Right renal cortex interstitium (tissue), 3 donors: ENCODE data around the gene PLCH2. TPM values are rescaled to one million over a fixed set of nuclear protein-coding genes. Genes with fewer than 3 reads are reported as not detected.
"Not testable (repeated sequence)": the region's sequence is repeated elsewhere in the genome, so short reads cannot be mapped to it uniquely, and the experiment has no call there.

Experiments used
- DNase-seq, 3 donors: peaks; one replicate each; pipeline ENCODE4 v3.0.0-alpha.2; 2013; ENCODE audit warnings: low read depth in 3 of 3, low spot score in 2 of 3
- polyA plus RNA-seq, 3 donors: library from polyadenylated mRNA; unstranded; fragments of 120-200 nt; gene quantifications; one replicate each; pipeline ENCODE4 v1.2.1, GENCODE V29; 2013; ENCODE audit not compliant: insufficient read length in 3 of 3

PLCH2 gene
- polyA plus RNA-seq, 3 donors, result 0.47 to 1.9 (median 0.74) TPM

DNA sequence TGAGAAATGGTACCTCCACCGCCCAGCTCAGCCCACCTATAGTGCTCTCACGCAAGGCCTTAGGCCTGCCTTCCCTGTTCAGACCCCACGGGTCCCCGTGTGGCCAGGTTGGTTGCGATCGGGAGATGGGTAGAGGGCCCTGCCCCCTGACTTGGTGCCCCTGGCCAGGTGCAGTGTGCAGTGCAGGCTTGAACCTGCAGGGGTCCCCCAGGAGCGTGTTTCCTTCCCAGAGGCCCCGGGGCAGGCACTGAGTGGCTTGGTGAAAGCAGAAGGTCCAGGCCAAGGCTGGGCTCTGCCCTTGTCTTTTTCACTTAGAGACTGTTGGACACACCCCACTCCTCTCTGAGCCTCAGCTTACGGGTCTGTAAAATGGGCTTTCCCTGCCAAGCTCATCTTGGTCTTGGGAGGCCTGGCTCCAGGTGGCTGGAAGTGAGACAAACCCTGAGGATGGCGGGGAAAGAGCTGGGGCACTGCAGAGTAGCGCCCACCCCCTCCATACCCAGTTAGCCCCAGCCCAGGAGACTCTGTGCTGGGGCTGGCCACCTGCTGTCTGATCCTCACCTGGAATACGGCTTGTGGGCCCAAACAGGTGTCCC lies 63.3 kb downstream of the PLCH2 start:
- no peak for DNase-seq

DNA sequence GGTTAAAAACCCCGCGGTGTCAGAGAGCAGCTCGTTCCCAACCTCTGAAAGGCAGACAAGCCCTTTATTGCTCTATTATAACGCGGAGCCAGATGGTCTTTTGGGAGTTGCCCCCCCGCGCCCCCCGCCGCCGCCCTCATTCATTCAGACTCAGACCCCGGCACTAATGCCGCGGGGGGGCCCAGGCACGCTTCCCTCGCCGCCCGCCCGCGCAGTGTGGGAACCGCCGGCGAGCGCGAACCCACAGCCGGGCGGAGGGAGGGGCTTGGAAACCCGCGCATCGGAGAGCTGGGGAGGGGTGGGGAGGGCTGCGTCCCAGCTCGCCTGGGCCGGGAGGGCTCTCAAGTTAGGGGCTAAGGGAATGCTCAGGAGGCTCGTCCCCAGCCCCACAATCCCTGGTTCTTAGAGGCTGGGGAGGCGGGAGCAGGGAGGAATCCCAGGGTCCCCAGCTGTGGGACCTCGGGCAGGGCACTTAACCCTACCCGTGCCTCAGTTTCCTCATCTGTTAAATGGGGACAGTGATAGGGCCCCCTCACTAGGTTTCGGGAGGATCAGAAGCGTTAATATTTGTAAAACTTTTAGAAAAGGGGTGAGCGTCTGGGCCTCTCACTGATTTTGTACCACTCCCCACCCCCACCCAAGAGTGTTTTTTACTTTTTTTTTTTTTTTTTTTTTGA lies 64.9 kb downstream of the PLCH2 start:
- no peak for DNase-seq

DNA sequence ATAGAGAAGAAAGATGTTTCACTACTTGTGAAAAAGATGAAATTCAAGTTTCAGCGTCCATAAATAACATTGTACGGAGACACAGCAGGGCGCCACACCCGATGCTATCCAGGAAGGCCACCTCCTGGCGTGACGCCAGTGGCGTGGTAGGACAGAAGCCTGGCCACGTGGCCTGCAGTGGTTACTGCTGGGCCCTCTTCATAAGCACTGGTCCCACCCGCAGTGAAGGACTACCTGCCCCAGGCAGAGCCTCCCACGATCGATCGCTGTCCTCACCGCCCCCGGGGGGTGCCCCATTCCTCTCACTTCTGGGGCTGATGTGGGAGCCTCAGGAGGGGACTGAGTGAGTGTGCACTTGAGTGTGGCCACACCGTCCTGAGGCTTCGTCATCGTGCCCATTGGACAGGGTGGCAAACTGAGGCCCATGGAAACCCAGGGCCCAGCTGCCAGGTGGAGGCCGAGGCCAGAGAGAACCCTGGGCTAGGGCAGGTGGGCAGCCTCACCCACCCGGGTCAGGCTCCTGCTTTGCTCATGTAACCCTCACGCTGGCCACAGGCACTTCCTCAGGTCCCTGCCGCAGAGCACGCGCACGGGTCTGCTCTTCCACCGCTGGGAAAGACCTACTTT lies 65.6 kb downstream of the PLCH2 start:
- DNase-seq, result no peak

DNA sequence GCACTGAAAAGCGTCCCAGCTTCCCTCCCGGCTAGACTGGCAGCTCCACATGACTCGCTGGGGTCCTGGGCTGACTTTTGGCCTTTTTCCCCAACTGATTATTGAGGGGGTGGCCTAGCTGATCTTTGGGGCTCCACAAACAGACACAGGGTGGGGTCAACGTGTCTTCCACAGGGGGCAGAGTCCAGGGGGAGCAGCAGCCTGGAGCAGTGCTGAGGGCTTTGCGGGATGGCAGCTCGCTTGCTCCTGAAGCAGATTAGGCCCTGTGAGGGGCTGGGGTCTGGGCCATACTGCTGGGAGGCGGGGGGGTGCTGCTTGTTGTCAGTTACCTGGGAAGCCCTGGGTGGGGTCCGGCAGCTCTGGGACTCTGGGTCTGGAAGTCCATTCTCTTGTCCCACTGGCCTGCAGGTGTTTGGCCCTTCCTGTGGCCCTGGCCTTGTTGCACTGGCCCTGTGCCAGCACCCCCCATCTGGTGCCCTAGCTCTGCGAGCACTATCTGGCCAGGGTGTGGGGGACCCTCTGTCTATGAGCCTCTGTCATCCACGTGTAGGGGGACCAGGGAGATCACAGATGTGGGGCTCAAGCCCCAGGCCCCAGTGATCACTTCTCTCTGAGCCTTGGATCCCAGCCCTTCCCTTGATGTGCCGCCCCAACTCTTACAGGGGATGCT lies 66.3 kb downstream of the PLCH2 start:
- DNase-seq, result no peak

DNA sequence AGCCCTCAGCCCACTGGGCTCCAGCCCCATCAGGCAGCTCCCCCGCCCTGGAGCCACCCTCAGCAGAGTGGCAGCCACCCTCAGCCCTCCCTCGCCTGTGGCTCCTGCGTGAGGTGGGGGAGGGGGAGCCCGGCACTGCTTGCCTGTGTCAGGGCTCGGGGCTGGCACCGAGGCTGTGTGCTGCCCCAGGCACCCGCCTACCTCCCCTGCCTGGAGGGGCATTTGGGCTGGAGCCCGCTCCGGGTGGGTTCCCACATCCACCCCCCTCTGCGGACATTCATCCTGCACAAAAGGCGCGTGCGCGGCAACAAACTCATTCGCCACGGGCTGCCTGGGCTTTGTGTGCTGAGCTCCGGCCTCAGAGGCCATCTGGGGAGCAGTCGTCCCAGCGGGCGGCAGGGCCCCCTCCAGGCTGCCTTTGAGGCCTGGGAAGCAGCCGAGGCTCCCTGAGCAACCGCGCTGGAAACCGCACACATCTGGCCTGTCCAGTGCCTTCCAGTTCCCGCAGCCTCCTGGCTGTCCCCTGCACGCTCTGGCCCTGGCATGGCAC lies 67.5 kb downstream of the PLCH2 start:
- no peak for DNase-seq

DNA sequence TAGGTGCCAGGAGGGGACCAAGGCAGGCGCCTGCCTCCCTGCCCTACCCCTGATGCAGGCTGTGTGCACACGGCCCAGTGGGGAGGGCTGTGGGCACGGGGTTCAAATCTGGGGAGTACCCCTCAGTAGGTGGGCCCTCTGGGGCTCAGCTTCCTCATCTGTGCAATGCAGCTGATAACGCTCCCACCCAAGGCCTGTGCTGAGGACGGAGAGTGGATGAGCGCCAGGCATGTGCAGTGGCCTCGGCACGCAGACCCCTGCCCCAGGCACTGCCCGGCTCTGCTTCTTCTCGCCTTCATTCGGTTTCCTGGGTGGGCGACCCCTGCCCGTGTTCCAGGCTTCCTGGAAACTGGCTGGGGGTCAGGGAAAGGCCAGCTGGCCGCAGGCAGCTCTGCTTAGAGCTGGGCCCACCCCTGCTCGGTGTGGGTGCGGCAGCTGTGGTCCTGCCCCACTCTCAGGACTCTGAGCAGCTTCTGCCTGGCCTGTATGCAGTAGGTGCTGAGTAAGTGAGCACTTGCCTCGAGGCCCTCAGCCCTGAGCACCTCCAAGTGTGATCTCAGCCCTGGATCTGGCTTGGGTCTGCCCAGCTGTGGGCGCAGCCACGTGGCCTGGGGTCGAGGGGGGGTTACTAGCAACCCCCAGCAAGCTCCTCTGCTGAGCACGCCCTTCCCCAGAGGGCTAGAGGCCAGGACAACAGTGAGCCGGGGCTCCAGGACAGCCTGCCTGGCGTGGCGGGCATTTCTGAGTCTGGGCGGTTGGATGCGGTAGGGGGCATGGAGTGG lies 68.2 kb downstream of the PLCH2 start:
- no peak for DNase-seq

DNA sequence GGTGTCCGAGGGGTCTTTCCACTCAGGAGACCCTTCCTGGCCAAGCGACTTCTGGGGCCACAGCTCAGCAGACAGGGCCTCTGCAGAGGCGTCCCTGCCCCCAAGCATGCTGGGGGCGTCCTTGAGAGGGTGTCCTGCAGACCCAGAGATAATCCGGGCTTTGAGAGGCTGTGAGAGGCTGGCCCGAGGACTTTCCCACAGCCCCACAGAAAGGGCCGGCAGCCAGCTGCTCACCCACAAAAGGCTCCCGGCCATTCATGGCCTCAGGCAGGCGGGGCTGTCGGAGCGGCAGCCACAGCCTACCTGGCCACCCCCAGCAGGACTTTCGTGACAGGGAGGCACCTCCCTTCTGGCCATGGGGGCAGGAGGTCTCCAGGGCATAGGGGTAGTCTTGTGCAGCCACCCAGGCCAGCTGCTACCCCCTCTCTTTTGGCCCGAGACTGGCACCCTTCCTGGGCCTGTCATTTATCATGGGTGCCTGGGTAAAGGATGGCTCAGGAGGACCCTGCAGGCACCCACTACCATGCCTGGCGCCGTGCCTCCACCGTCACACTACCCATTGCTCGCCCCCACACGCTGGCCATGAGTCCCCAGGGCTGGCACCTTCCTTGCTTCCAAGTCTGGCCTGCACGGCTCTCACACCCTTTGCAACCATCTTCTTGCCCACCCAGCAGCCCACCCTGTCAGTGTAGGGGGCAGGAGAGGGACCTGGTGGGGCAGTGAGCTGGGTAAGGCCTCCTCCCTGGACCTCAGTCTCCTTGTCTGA lies 69.0 kb downstream of the PLCH2 start:
- no peak for DNase-seq

DNA sequence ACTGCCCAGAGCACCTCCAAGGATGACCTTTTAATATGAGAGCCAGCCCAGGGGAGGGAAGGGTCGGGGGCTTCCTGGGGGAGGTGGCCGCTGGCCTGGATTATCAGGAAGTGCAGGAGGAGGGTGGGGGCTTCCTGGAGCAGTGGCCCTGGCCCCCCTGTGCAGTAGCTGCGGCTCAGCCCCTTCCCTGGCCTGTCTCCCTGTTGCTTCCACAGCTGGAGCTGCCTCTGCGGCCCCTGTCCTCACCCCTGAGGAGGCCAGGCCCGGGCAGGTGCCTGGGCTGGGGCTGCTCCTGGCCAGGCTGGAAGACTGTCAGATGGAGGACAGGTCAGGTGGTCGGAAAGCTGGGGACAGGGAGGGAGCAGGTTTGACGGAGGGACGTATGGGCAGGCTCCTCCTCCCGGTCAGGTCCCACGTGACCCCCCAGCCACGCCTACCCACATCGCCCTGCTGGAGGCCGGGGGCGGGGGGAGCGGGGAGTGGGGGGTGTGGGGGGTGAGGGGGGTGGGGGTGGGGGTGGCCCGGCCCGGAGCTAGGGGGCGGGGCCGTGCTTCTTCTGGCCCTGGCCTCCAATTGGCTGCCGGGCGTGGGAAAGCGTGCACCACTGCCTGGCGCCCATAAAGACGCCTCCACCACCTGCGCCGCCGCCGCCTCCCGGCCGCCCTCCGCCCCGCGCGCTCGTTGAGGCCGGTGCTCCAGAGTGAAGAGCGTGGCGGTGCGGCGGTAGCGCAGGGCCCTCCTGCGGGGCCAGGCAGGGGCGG lies 69.8 kb downstream of the PLCH2 start:
- no peak for DNase-seq

DNA sequence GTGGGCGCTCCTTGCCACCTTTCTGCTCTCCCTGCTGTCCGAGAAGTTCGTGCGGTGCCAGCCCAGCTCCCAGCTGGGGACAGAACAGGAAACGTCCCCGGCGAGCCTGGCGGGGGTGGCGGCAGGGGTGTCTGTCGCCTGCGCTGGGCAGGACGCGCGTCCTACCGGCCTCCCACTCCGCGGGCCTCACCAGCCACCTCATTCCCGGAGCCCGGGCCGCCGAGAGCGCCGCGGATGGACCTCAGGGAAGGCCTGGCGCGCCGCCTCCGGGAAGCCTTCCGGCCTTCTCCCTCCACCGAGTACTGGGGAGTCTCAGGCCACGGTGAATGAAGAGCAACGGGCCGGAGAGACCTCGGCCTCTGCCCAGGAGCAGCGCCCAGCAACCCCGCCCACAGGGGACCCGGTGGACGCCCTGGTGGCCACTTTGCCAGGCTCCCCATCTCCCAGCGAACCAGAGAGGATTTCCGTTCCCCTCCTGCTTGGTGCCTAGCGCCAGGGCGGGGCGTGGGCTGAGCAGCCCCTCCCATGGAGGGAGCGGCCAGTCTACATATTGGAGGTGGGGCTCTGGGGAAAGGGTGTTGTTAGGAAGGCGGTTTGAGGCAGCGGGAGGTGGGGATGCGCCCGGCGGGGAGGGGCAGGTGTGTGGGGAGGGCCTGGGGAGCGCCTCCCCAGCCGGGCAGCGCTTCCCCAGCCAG lies 70.6 kb downstream of the PLCH2 start:
- no peak for DNase-seq

DNA sequence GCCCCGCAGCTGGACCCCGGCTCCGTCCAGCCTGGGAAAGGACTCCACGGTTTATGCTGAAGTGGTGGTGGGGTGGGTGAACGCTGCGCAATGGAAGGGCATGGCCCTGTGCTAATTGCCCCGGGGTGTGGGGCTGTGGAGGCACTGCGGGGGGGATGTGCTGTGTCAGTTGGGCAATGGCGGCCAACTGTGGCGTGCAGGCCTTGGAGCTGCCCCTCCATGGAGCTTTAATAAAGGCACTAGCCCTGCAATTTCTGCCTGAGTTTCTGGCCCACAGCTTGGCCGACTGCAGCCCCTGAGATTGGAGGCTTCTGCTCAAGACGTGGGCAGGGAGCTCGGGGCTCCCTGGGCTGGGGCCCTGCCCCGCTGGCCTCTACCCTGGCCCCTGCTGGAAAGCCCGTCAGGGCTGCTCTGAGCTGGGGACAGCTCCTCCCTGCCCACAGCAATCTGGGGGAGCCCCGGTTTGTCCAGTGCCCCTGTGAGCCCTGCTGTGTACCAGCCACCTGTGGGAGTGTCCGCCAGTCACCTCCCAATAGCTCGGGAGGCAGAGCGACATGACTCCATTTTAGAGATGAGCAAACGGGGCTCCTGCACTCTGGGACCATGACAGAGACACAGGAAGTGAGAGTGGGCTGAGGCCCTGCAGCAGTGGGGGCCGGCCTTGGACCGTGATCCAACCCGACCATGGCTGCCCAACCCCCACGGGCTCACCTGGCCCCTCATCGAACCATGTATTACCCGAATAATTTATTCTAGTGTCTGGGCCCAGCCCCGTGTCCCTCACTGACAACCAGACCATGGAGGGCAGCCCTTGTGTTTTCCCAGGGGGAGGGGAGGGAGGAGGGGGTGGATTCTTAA lies 71.3 kb downstream of the PLCH2 start:
- DNase-seq, result no peak

DNA sequence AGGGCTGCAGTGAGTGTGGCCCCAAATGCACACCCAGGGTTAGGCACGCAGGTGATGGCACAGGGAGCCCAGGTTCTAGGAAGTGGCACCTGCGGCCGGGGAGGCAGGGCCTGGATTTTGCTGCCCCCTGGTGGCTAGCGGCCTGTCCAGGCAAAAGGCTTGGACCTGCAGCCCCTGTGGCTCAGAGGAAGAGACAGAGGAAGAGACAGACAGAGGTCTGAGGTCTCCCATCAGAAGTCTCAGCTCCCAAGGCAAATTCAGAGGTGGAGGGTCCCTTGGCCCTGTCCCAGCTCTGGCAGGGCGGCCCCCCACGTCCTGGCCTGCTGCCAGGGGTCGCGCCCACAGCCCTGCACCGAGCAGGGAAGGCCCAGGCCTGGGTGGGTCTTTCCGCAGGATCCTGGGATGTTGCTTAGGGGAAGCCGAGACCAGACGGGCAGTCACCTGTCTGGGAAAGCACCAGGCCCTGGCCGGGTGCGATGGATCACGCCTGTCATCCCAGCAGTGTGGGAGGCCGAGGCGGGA lies 72.0 kb downstream of the PLCH2 start:
- DNase-seq, result no peak

DNA sequence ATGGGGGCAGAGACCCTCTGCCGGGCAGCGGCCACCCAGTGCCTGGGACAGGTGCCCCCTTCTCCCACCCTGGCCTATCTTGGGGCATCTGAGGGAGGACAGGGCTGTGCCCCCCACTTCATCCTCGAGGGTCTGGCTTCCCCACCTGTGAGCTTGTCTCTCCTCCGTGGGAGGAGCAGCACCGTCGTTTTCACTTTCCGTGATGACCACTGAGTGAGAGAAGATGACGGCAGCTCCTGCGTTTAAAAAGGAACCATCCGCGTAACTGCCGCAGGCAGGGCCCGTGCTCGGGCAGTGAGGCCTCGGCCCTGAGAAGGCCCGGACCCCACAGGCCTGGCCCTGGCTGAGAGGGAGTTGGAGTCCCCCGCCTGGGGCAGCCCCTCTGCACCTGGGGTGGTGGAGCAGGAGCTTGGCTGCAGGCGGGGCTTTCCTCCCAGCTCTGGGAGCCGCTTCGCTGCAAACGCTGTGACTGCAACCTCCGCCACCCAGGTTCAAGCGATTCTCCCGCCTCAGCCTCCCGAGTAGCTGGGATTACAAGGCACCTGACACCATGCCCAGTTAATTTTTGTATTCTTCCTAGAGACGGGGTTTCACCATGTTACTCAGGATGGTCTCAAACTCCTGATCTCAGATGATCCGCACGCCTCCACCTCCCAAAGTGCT lies 73.4 kb downstream of the PLCH2 start:
- not testable (repeated sequence) for DNase-seq

DNA sequence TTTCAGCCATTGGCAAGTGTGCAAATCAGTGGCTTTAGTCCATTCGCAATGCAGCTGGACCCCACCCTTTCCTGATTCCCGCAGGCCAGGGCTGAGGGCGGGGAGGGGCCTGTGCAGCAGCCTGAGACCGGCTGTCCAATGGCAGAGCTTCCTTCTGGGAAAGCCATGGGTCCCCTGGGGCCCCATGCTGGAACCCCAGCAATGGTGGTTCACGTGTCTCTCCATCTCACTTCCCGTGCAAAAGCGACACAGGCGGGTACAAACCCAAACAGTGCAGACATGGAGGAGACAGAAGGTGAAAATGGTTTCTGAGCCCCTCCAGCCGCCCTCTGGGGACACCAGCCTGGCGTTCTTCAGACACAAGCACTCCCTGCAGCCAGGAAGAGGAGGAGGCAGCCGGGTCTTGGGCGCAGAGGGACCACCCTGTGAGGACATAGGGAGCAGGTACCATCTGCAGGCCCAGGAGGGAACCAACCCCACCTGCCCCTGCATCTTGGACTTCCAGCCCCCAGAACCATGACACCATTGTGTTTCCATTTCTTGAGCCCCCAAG lies 74.3 kb downstream of the PLCH2 start:
- not testable (repeated sequence) for DNase-seq

DNA sequence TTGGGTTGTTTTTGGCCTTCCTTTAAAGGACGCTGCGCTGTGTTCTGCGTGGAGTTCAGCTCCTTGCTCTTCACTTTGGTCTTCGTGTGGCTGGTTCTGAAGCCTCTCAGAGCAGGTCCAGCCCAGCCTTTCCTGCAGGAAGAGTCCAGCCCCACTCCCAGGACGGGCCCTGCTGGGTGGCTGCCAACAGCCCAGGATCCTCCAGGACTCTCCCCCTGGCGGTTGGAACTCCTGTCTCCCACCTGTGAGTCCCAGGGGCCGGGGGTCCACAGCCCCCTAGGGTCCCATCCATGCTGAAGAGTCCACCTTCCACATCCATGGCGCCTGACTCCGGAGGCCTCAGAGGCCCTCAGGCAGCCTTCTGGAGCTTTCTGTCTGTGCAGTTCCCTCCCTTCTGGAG lies 75.5 kb downstream of the PLCH2 start:
- DNase-seq, result not testable (repeated sequence)

DNA sequence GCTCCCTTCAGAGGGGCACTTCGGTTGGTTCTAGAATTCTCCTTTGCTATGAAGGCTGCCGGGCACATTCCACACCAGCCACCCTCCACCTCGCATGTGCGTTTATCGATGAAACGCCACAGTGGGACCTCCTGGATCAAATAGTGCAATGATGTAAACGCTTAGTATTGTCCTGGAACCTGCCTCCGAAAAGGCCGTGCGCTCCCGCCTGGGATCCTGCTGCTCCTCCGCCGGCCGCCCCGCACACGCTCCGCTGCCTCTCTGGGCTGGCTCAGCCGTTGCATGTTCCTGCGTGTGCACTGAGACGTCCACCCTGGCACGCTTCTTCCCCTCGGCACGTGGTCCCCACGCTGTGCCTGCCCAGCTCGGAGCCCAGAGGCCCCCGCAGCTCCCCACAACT lies 76.1 kb downstream of the PLCH2 start:
- DNase-seq, result no peak

DNA sequence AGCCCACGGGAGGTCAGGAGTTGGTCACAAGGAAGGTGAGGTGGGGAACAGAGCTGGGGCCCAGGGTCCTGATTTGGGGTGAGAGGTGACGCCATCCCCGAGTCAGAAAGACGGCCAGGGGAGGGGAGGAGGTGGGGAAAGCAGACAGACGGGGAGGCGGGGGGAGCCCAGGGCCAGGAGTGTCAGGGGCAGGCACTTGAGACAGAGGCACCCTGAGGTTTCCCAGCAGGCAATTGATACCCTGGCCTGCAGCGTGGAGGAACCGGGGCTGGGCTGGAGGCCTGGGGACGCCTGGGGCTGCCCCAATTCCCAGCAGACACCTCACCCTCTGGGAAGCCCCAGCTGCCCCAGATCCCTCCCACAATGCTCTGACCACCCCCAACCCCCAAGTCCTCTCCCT lies 77.0 kb downstream of the PLCH2 start:
- not testable (repeated sequence) for DNase-seq
